H9 (cell line): ENCODE data around the gene PAFAH1B2. TPM values are rescaled to one million over a fixed set of nuclear protein-coding genes. Genes with fewer than 3 reads are reported as not detected.

Source experiments
- DNase-seq: peaks from one replicate; pipeline ENCODE4 v3.0.0-alpha.2; 2017
- H2AFZ ChIP-seq: one replicate; pipeline ENCODE4 v1.6.1; 2013; ENCODE audit warnings: mild to moderate bottlenecking, low read length, control low read depth, moderate library complexity
- H2AK5ac ChIP-seq: 2 replicates; pipeline ENCODE4 v1.6.1; 2013; ENCODE audit warnings: low read length, control low read depth, mixed read lengths; ENCODE audit not compliant: insufficient read length
- H2BK120ac ChIP-seq: one replicate; pipeline ENCODE4 v1.6.1; 2013; ENCODE audit warnings: low read depth, mild to moderate bottlenecking, low read length, control low read depth, inconsistent platforms; ENCODE audit not compliant: poor library complexity, severe bottlenecking
- H2BK12ac ChIP-seq: 2 replicates; pipeline ENCODE4 v1.6.1; 2013; ENCODE audit warnings: low read length, control low read depth, mixed read lengths, low read depth; ENCODE audit not compliant: insufficient read length
- H2BK15ac ChIP-seq: 2 replicates; pipeline ENCODE4 v1.6.1; 2013; ENCODE audit warnings: low read depth, low read length, control low read depth
- H2BK20ac ChIP-seq: one replicate; pipeline ENCODE4 v1.6.1; 2013; ENCODE audit warnings: low read depth, mild to moderate bottlenecking, low read length, control low read depth, inconsistent platforms; ENCODE audit not compliant: poor library complexity, severe bottlenecking
- H2BK5ac ChIP-seq: 2 replicates; pipeline ENCODE4 v1.6.1; 2013; ENCODE audit warnings: low read length, control low read depth, mixed read lengths; ENCODE audit not compliant: insufficient read length
- H3K14ac ChIP-seq: 2 replicates; pipeline ENCODE4 v1.6.1; 2013; ENCODE audit warnings: low read length, control low read depth; ENCODE audit not compliant: insufficient read depth
- H3K18ac ChIP-seq: 2 replicates; pipeline ENCODE4 v1.6.1; 2013; ENCODE audit warnings: low read depth, mild to moderate bottlenecking, mixed read lengths, low read length, control low read depth; ENCODE audit not compliant: insufficient read length
- H3K23ac ChIP-seq: 2 replicates; pipeline ENCODE4 v1.6.1; 2013; ENCODE audit warnings: low read length, control low read depth, mixed read lengths, low read depth; ENCODE audit not compliant: insufficient read length
- H3K23me2 ChIP-seq: 2 replicates; pipeline ENCODE4 v1.6.1; 2013; ENCODE audit warnings: low read depth, mild to moderate bottlenecking, mixed read lengths, low read length, control low read depth; ENCODE audit not compliant: insufficient read length, poor library complexity, severe bottlenecking
- H3K27ac ChIP-seq: 2 replicates; pipeline ENCODE4 v1.5.1; 2013; ENCODE audit warnings: low read length, control low read depth, mixed read lengths, low read depth; ENCODE audit not compliant: insufficient read length
- H3K27me3 ChIP-seq: 2 replicates; pipeline ENCODE4 v1.6.1; 2013; ENCODE audit warnings: low read length, control low read depth, inconsistent platforms; ENCODE audit not compliant: insufficient read depth
- H3K4ac ChIP-seq: 2 replicates; pipeline ENCODE4 v1.6.1; 2013; ENCODE audit warnings: low read depth, mild to moderate bottlenecking, control low read depth, inconsistent platforms, low read length, moderate library complexity
- H3K4me1 ChIP-seq: 2 replicates; pipeline ENCODE4 v1.6.1; 2013; ENCODE audit warnings: low read length, control low read depth, inconsistent platforms; ENCODE audit not compliant: insufficient read depth
- H3K4me2 ChIP-seq: 2 replicates; pipeline ENCODE4 v1.6.1; 2013; ENCODE audit warnings: low read length, control low read depth, mixed read lengths; ENCODE audit not compliant: insufficient read length, insufficient read depth
- H3K56ac ChIP-seq: 2 replicates; pipeline ENCODE4 v1.6.1; 2013; ENCODE audit warnings: low read depth, mild to moderate bottlenecking, mixed read lengths, low read length, control low read depth; ENCODE audit not compliant: insufficient read length
- H3K79me1 ChIP-seq: 2 replicates; pipeline ENCODE4 v1.6.1; 2013; ENCODE audit warnings: low read depth, mild to moderate bottlenecking, moderate library complexity, low read length, control low read depth, inconsistent platforms; ENCODE audit not compliant: insufficient read depth, poor library complexity, severe bottlenecking
- H3K79me2 ChIP-seq: 2 replicates; pipeline ENCODE4 v1.6.1; 2013; ENCODE audit warnings: low read length, control low read depth, inconsistent platforms; ENCODE audit not compliant: insufficient read depth
- H3K9ac ChIP-seq: 2 replicates; pipeline ENCODE4 v1.6.1; 2013; ENCODE audit warnings: low read length, control low read depth, mixed read lengths; ENCODE audit not compliant: insufficient read length; ENCODE audit errors: extremely low read depth
- H3K9me3 ChIP-seq: one replicate; pipeline ENCODE4 v1.6.1; 2013; ENCODE audit warnings: low read depth, low read length, inconsistent platforms; ENCODE audit not compliant: control insufficient read depth
- H3T11ph ChIP-seq: one replicate; pipeline ENCODE4 v1.6.1; 2013; ENCODE audit warnings: mild to moderate bottlenecking, low read length, control low read depth, inconsistent platforms
- H4K20me1 ChIP-seq: one replicate; pipeline ENCODE4 v1.6.1; 2013; ENCODE audit not compliant: control insufficient read depth, insufficient read length, insufficient read depth
- H4K5ac ChIP-seq: 2 replicates; pipeline ENCODE4 v1.6.1; 2013; ENCODE audit warnings: low read depth, mild to moderate bottlenecking, mixed read lengths, low read length, control low read depth; ENCODE audit not compliant: insufficient read length
- H4K8ac ChIP-seq: replicated peaks from 2 replicates; pipeline ENCODE4 v1.6.1; 2013; ENCODE audit warnings: low read length, control low read depth, mixed read lengths, low read depth; ENCODE audit not compliant: insufficient read length
- H4K91ac ChIP-seq: 2 replicates; pipeline ENCODE4 v1.6.1; 2013; ENCODE audit warnings: low read depth, mild to moderate bottlenecking, moderate library complexity, mixed read lengths, low read length, control low read depth; ENCODE audit not compliant: insufficient read length
- H3K27ac Mint-ChIP-seq, 3 experiments: 2 replicates in 2 of 3; 3 replicates in 1 of 3; pipeline ENCODE4 v1.8.0; 2020 to 2021; ENCODE audit warnings: mixed read lengths in 3 of 3, mild to moderate bottlenecking in 1 of 3, moderate library complexity in 1 of 3
- H3K27me3 Mint-ChIP-seq: 2 replicates; pipeline ENCODE4 v1.8.0; 2021; ENCODE audit warnings: low read depth, mild to moderate bottlenecking, moderate library complexity, mixed read lengths
- H3K36me3 Mint-ChIP-seq, 3 experiments: 2 replicates in 2 of 3; 3 replicates in 1 of 3; pipeline ENCODE4 v1.8.0; 2020 to 2021; ENCODE audit warnings: low read depth in 3 of 3, mixed read lengths in 3 of 3; ENCODE audit not compliant: insufficient read depth in 1 of 3
- H3K4me1 Mint-ChIP-seq, 2 experiments: 2 replicates each; pipeline ENCODE4 v1.8.0; 2020; ENCODE audit warnings: mixed read lengths in 2 of 2
- H3K4me3 Mint-ChIP-seq, 2 experiments: 2 replicates in 1 of 2; 3 replicates in 1 of 2; pipeline ENCODE4 v1.8.0; 2020 to 2021; ENCODE audit warnings: mild to moderate bottlenecking in 2 of 2, mixed read lengths in 2 of 2, moderate library complexity in 1 of 2
- H3K9me3 Mint-ChIP-seq, 2 experiments: 2 replicates in 1 of 2; 3 replicates in 1 of 2; pipeline ENCODE4 v1.8.0; 2020; ENCODE audit warnings: mild to moderate bottlenecking in 2 of 2, mixed read lengths in 2 of 2, moderate library complexity in 1 of 2
- WGBS: extraction: QIAGEN DNeasy Blood & Tissue Kit; methylation state at CpG from one replicate; pipeline ENCODE4 v1.1.7; 2013; ENCODE audit warnings: missing lambda C conversion rate, low lambda C conversion rate, mixed read lengths; ENCODE audit not compliant: insufficient read length; ENCODE audit errors: extremely low coverage; 5-methylcytosine and 5-hydroxymethylcytosine counted together
- total RNA-seq: library from RNA; stranded (reverse); gene quantifications from 2 replicates; pipeline ENCODE4 v1.2.1, GENCODE V29; 2021
- TF ChIP-seq, protein P1 (sequence below): fragments of 200-600 bp; sonication (generic); conservative IDR thresholded peaks from 3 replicates; pipeline ENCODE4 v1.8.0; 2021; ENCODE audit warnings: antibody characterized with exemption, mild to moderate bottlenecking

PAFAH1B2 gene
- total RNA-seq, 1 experiment from 2014 or later: 161 TPM

DNA sequence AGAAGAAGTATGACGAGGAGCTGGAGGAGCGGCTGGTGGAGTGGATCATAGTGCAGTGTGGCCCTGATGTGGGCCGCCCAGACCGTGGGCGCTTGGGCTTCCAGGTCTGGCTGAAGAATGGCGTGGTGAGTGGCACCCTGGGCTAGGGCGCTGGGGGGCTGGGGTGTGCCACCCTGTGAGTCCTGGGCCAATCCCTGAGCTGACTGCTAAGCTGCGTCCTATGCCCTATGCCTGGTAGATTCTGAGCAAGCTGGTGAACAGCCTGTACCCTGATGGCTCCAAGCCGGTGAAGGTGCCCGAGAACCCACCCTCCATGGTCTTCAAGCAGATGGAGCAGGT is 59.0 kb downstream of the PAFAH1B2 start:
- Histone ChIP-seq H2BK5ac (no peak overlapping the region), H4K91ac (no peak overlapping the region), H3K23ac (no peak overlapping the region), H3K4me1 (no peaks in the 10 kb centered on the region), H3K27ac (no peak overlapping the region), H3K56ac (no peak overlapping the region), H3K27me3 (no peaks in the 10 kb centered on the region), H3K79me2 (peaks cover 3% of the 10 kb centered on the region; the same call in 1 of the 2 replicates), H3T11ph (no peak overlapping the region), H3K4me2 (no peak overlapping the region), H3K79me1 (no peaks in the 10 kb centered on the region), H3K9me3 (no peaks in the 10 kb centered on the region), H2AFZ (no peak overlapping the region), H2BK12ac (no peak overlapping the region), H3K4ac (no peak overlapping the region), H4K8ac (no peak overlapping the region), H2BK20ac (no peak overlapping the region), H2BK120ac (no peak overlapping the region), H3K9ac (no peak overlapping the region), H2BK15ac (no peak overlapping the region), H4K5ac (no peak overlapping the region), H2AK5ac (no peak overlapping the region), H3K23me2 (peaks cover 8% of the 10 kb centered on the region), H4K20me1 (no peaks in the 10 kb centered on the region), H3K14ac (no peak overlapping the region; the same call in 1 of the 2 replicates), H3K18ac (no peak overlapping the region)
- Mint-ChIP-seq H3K27ac (no peak overlapping the region; a peak in 1 of 7 replicates), H3K27me3 (no peaks in the 10 kb centered on the region), H3K4me1 (peaks cover 28 to 33% of the 10 kb centered on the region in 2 experiments), H3K4me3 (no peak overlapping the region; a peak in 1 of 5 replicates), H3K9me3 (peaks cover 0 to 3% of the 10 kb centered on the region in 2 experiments; a peak in 1 of 5 replicates), H3K36me3 (peaks cover 13 to 32% (median 29%) of the 10 kb centered on the region in 3 experiments; a peak in 6 of 7 replicates)
- DNase-seq: no peak
- WGBS: no CpG with 5 or more reads among the region's 10 CpGs
- TF ChIP-seq, protein P1, sequence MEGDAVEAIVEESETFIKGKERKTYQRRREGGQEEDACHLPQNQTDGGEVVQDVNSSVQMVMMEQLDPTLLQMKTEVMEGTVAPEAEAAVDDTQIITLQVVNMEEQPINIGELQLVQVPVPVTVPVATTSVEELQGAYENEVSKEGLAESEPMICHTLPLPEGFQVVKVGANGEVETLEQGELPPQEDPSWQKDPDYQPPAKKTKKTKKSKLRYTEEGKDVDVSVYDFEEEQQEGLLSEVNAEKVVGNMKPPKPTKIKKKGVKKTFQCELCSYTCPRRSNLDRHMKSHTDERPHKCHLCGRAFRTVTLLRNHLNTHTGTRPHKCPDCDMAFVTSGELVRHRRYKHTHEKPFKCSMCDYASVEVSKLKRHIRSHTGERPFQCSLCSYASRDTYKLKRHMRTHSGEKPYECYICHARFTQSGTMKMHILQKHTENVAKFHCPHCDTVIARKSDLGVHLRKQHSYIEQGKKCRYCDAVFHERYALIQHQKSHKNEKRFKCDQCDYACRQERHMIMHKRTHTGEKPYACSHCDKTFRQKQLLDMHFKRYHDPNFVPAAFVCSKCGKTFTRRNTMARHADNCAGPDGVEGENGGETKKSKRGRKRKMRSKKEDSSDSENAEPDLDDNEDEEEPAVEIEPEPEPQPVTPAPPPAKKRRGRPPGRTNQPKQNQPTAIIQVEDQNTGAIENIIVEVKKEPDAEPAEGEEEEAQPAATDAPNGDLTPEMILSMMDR: no peak
